Bronchial epithelial cell (primary cell): ENCODE results near the gene MGMT. TPM values are rescaled to one million over a fixed set of nuclear protein-coding genes. Genes with fewer than 3 reads are reported as not detected.
"Not testable (repeated sequence)": the region's sequence is repeated elsewhere in the genome, so short reads cannot be mapped to it uniquely, and the experiment has no call there.

Experiments used
- DNase-seq: peaks from one replicate; pipeline ENCODE4 v3.0.0-alpha.2; 2010; ENCODE audit warnings: low read depth
- FAIRE-seq: peaks from 2 replicates; lab custom pipeline; 2011; peaks lifted over from hg19 to GRCh38; lab: Jason Lieb, UNC
- H3K27me3 ChIP-seq: 2 replicates; pipeline ENCODE4 v1.5.1; 2011; ENCODE audit warnings: low read length; ENCODE audit not compliant: control insufficient read depth, insufficient read depth
- H3K36me3 ChIP-seq: 2 replicates; pipeline ENCODE4 v1.5.1; 2011; ENCODE audit warnings: low read length; ENCODE audit not compliant: control insufficient read depth, insufficient read depth
- H3K4me3 ChIP-seq: 2 replicates; pipeline ENCODE4 v1.5.1; 2011; ENCODE audit warnings: mild to moderate bottlenecking, low read depth, low read length, control low read depth
- CTCF ChIP-seq: IDR thresholded peaks from 2 replicates; pipeline ENCODE4 v1.5.1; 2011; ENCODE audit warnings: mild to moderate bottlenecking, moderate library complexity, low read length, control low read depth, inconsistent platforms; ENCODE audit not compliant: insufficient read depth, severe bottlenecking
- total RNA-seq: library from RNA; depleted of rRNA; stranded (reverse); fragments of >200 nt; gene quantifications from 2 replicates; pipeline ENCODE4 v1.2.1, GENCODE V29; 2014

Gene MGMT
- total RNA-seq, 1 donor from 2014 or later = 19.7 TPM

GRCh38 chr10:129424978-129425377 lies 42.1 kb upstream of the MGMT start:
- no peak for DNase-seq
- no peaks in the 10 kb centered on the region for H3K27me3 ChIP-seq
- no peak for FAIRE-seq
- H3K36me3 ChIP-seq = no peaks in the 10 kb centered on the region
- H3K4me3 ChIP-seq = no peak overlapping the region
- no peak for TF ChIP-seq CTCF

GRCh38 chr10:129426606-129427005 lies 40.4 kb upstream of the MGMT start:
- H3K27me3 ChIP-seq = no peaks in the 10 kb centered on the region
- peak; percentile 50 for FAIRE-seq

GRCh38 chr10:129433266-129433665 lies 33.8 kb upstream of the MGMT start:
- H3K4me3 ChIP-seq = no peak overlapping the region
- no peak for DNase-seq
- no peaks in the 10 kb centered on the region for H3K27me3 ChIP-seq
- FAIRE-seq = no peak
- H3K36me3 ChIP-seq = no peaks in the 10 kb centered on the region
- no peak for TF ChIP-seq CTCF

More at GRCh38 chr10:129426606-129427005, 40.4 kb upstream of the MGMT start:
- no peak overlapping the region for H3K4me3 ChIP-seq
- no peak for DNase-seq
- H3K36me3 ChIP-seq = no peaks in the 10 kb centered on the region
- no peak for TF ChIP-seq CTCF

GRCh38 chr10:129435724-129436123 lies 31.3 kb upstream of the MGMT start:
- not testable (repeated sequence) for H3K27me3 ChIP-seq, H3K4me3 ChIP-seq, FAIRE-seq, DNase-seq, H3K36me3 ChIP-seq

- peak; percentile 70 for FAIRE-seq
- Histone ChIP-seq H3K4me3 (no peak overlapping the region), H3K36me3 (no peaks in the 10 kb centered on the region), H3K27me3 (no peaks in the 10 kb centered on the region)
- no peak for TF ChIP-seq CTCF
- no peak for DNase-seq
Measured at GRCh38 chr10:129438024-129438423, 29.0 kb upstream of the MGMT start.

- no peak overlapping the region for H3K4me3 ChIP-seq
- DNase-seq = no peak
- H3K27me3 ChIP-seq = no peaks in the 10 kb centered on the region
- no peak for FAIRE-seq
- H3K36me3 ChIP-seq = no peaks in the 10 kb centered on the region
- TF ChIP-seq CTCF = no peak
Measured at GRCh38 chr10:129440247-129440646, 26.8 kb upstream of the MGMT start.
